ENCODE results near the gene CUL9. TPM values are rescaled to one million over a fixed set of nuclear protein-coding genes. Genes with fewer than 3 reads are reported as not detected.

Gene CUL9
- total and polyA plus RNA-seq, 2 experiments from 2014 or later: 2.6 to 11.3 TPM

- no peak for TF ChIP-seq ZNF462 (CRISPR knock-in tag; IDR thresholded peaks at IDR 0.05)
- TF ChIP-seq NANOG (IDR thresholded peaks at IDR 0.05; ENCODE audit: borderline replicate concordance): no peak
- no peak for TF ChIP-seq STAT1 (IDR thresholded peaks at IDR 0.05; ENCODE audit: unreplicated experiment)
Observed at GRCh38 chr6:43178951-43179830, 2.8 kb upstream of the CUL9 start (continued).

GRCh38 chr6:43180058-43180457, 1.9 kb upstream of the CUL9 start:
- peaks cover 17% of the 10 kb centered on the region; the same call in 1 of the 2 replicates for H3K4me1 ChIP-seq (ENCODE audit: insufficient read depth)
- no peaks in the 10 kb centered on the region for H3K27me3 ChIP-seq (ENCODE audit: insufficient read depth)
- TF ChIP-seq EZH2 (IDR thresholded peaks at IDR 0.05; ENCODE audit: low read depth, unreplicated experiment): no peak
- no peak for TF ChIP-seq JUNB (IDR thresholded peaks at IDR 0.05; ENCODE audit: unreplicated experiment)
- no peak for TF ChIP-seq ZNF331 (CRISPR knock-in tag; IDR thresholded peaks at IDR 0.05; ENCODE audit: low read depth)
- no peak for TF ChIP-seq POLR2AphosphoS5 (IDR thresholded peaks at IDR 0.05; ENCODE audit: low read depth)
- H3K27ac ChIP-seq (ENCODE audit: low read depth): no peak overlapping the region
- ATAC-seq (no peak), DNase-seq (ENCODE audit: low spot score) (no peak)
- no peaks in the 10 kb centered on the region for H3K9me2 ChIP-seq (ENCODE audit: insufficient read depth)
- H3K27ac Mint-ChIP-seq: no peak overlapping the region
- peaks cover 44% of the 10 kb centered on the region for H3K36me3 Mint-ChIP-seq (ENCODE audit: low read depth)
- peaks cover 26% of the 10 kb centered on the region for H3K36me3 ChIP-seq (ENCODE audit: insufficient read depth)
- H3K4me3 Mint-ChIP-seq: no peak overlapping the region
- peaks cover 24% of the 10 kb centered on the region for H3K27me3 Mint-ChIP-seq (ENCODE audit: insufficient read depth, low read depth, poor library complexity)
- H4K20me1 ChIP-seq (replicated peaks; ENCODE audit: insufficient read depth): peaks cover 15% of the 10 kb centered on the region
- peaks cover 6% of the 10 kb centered on the region; the same call in 1 of the 2 replicates for H3F3A ChIP-seq (replicated peaks; ENCODE audit: low read depth)
- H3K79me2 ChIP-seq (replicated peaks; ENCODE audit: insufficient read depth): peaks cover 8% of the 10 kb centered on the region
- no peak overlapping the region for H3K4me3 ChIP-seq
- peaks cover 23% of the 10 kb centered on the region for H3K4me1 Mint-ChIP-seq
- no peak overlapping the region for H2AFZ ChIP-seq
- H3K4me2 ChIP-seq: no peak overlapping the region
- H3K9me3 Mint-ChIP-seq: no peaks in the 10 kb centered on the region
